Colon (tissue), 2 donors: ENCODE data around the gene DTX4.
"Not testable (repeated sequence)": the region's sequence is repeated elsewhere in the genome, so short reads cannot be mapped to it uniquely, and the experiment has no call there.

Experiments
- FAIRE-seq: peaks from 2 replicates; lab custom pipeline; 2012; peaks lifted over from hg19 to GRCh38; lab: Jason Lieb, UNC
- donor health status: control.
- donor health status: control.

The DTX4 gene

GRCh38 chr11:59171508-59172322 lies at the start of gene DTX4:
TSS of gene DTX4 (plus strand) at chr11:59172132. CDS start at chr11:59172596, 464 bp downstream.
- no peak for FAIRE-seq

- FAIRE-seq: no peak
These were observed 36.1 kb upstream of the DTX4 start for GRCh38 chr11:59135648-59136461.

GRCh38 chr11:59136551-59136950 lies 35.4 kb upstream of the DTX4 start:
- not testable (repeated sequence) for FAIRE-seq

GRCh38 chr11:59137190-59137589 lies 34.7 kb upstream of the DTX4 start:
- no peak for FAIRE-seq

GRCh38 chr11:59138643-59139042 lies 33.3 kb upstream of the DTX4 start:
- no peak for FAIRE-seq

GRCh38 chr11:59141191-59141590 lies 30.7 kb upstream of the DTX4 start:
- no peak for FAIRE-seq

- no peak for FAIRE-seq
These were observed 30.1 kb upstream of the DTX4 start for GRCh38 chr11:59141673-59142460.

GRCh38 chr11:59142530-59143507 lies 29.1 kb upstream of the DTX4 start, which contains the start of gene FAM111A:
TSS of gene FAM111A (plus strand) at chr11:59142856. CDS start at chr11:59148873, 6,017 bp downstream.
- no peak for FAIRE-seq

- FAIRE-seq: no peak
These were observed 27.8 kb upstream of the DTX4 start for GRCh38 chr11:59144096-59144495.

GRCh38 chr11:59144579-59145345 lies 27.2 kb upstream of the DTX4 start:
- FAIRE-seq: no peak

GRCh38 chr11:59145534-59145933 lies 26.4 kb upstream of the DTX4 start:
- no peak for FAIRE-seq

GRCh38 chr11:59151761-59152160 lies 20.2 kb upstream of the DTX4 start:
- FAIRE-seq: no peak

GRCh38 chr11:59152312-59152951 lies 19.5 kb upstream of the DTX4 start:
- no peak for FAIRE-seq

GRCh38 chr11:59154610-59155009 lies 17.3 kb upstream of the DTX4 start:
- FAIRE-seq: no peak

- no peak for FAIRE-seq
These were observed 14.5 kb upstream of the DTX4 start for GRCh38 chr11:59157433-59157832.

- FAIRE-seq: no peak
These were observed 13.5 kb upstream of the DTX4 start for GRCh38 chr11:59158206-59159068.

GRCh38 chr11:59164028-59164427 lies 7.9 kb upstream of the DTX4 start:
- FAIRE-seq: peak; percentile 45

GRCh38 chr11:59172345-59173079 lies 580 bp downstream of the DTX4 start:
- FAIRE-seq: no peak
